ENCODE data around the gene TBL1XR1.
A peak's percentile ranks its signal among the peaks of the same experiment; 100 is the strongest.
"Not testable (repeated sequence)": the region's sequence is repeated elsewhere in the genome, so short reads cannot be mapped to it uniquely, and the experiment has no call there.

Gene TBL1XR1

GRCh38 chr3:177190756-177191681 is 6.3 kb downstream of the TBL1XR1 start:
- Histone ChIP-seq H3K27ac (ENCODE audit: low read depth, low read length, poor library complexity, severe bottlenecking) (peak overlapping the region; percentile 2), H3K9ac (ENCODE audit: low read length) (no peak overlapping the region), H2AFZ (ENCODE audit: low read length) (no peak overlapping the region), H3K4me2 (ENCODE audit: low read length) (peak overlapping the region; percentile 38), H3K9me2 (ENCODE audit: low read depth, low read length) (no peaks in the 10 kb centered on the region), H4K20me1 (ENCODE audit: insufficient read depth, low read length) (peaks cover 2% of the 10 kb centered on the region; the same call in 1 of the 2 replicates), H3K79me2 (ENCODE audit: insufficient read depth, low read length) (peaks cover 100% of the 10 kb centered on the region), H3K27me3 (ENCODE audit: insufficient read depth, low read length) (no peaks in the 10 kb centered on the region), H3F3A (ENCODE audit: insufficient read depth, low read length) (no peaks in the 10 kb centered on the region), H3K9me3 (ENCODE audit: low read length) (no peaks in the 10 kb centered on the region), H3K4me1 (ENCODE audit: insufficient read depth, low read length, severe bottlenecking) (peaks cover 55% of the 10 kb centered on the region), H3K36me3 (ENCODE audit: insufficient read depth, low read length) (peaks cover 41% of the 10 kb centered on the region), H3K4me3 (ENCODE audit: low read depth, low read length, poor library complexity, severe bottlenecking) (no peak overlapping the region)
- TF ChIP-seq CTCF (IDR thresholded peaks at IDR 0.05; ENCODE audit: low read length): no peak

DNA sequence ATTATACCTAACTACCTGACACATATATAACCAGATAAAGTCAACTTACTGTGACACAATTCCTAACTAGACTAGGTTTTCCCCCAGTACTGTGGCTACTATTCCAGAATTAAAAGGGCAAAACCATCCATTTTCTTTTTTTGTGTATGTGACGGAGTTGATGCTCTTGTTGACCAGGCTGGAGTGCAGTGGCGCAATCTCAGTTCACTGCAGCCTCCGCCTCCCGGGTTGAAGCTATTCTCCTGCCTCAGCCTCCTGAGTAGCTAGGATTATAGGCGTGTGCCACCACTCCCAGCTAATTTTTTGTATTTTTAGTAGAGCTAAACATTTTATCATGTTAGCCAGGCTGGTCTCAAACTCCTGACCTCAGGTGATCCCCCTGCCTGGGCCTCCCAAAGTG is 7.1 kb downstream of the TBL1XR1 start:
- H3F3A ChIP-seq (ENCODE audit: insufficient read depth, low read length); H4K20me1 ChIP-seq (ENCODE audit: insufficient read depth, low read length); H3K9ac ChIP-seq (ENCODE audit: low read length); H3K9me3 ChIP-seq (ENCODE audit: low read length); H3K27me3 ChIP-seq (ENCODE audit: insufficient read depth, low read length); H3K4me2 ChIP-seq (ENCODE audit: low read length); H3K4me3 ChIP-seq (ENCODE audit: low read depth, low read length, poor library complexity, severe bottlenecking); H2AFZ ChIP-seq (ENCODE audit: low read length); H3K9me2 ChIP-seq (ENCODE audit: low read depth, low read length); H3K27ac ChIP-seq (ENCODE audit: low read depth, low read length, poor library complexity, severe bottlenecking): not testable (repeated sequence)
- peaks cover 34% of the 10 kb centered on the region for H3K36me3 ChIP-seq (ENCODE audit: insufficient read depth, low read length)
- peaks cover 100% of the 10 kb centered on the region for H3K79me2 ChIP-seq (ENCODE audit: insufficient read depth, low read length)
- H3K4me1 ChIP-seq (ENCODE audit: insufficient read depth, low read length, severe bottlenecking): peaks cover 64% of the 10 kb centered on the region

GRCh38 chr3:177188325-177188724 is 9.0 kb downstream of the TBL1XR1 start:
- not testable (repeated sequence) for H3K9me3 ChIP-seq (ENCODE audit: low read length); H2AFZ ChIP-seq (ENCODE audit: low read length); H3K4me2 ChIP-seq (ENCODE audit: low read length); H4K20me1 ChIP-seq (ENCODE audit: insufficient read depth, low read length); H3K9ac ChIP-seq (ENCODE audit: low read length); H3K4me3 ChIP-seq (ENCODE audit: low read depth, low read length, poor library complexity, severe bottlenecking); H3K27ac ChIP-seq (ENCODE audit: low read depth, low read length, poor library complexity, severe bottlenecking); H3F3A ChIP-seq (ENCODE audit: insufficient read depth, low read length); H3K27me3 ChIP-seq (ENCODE audit: insufficient read depth, low read length); H3K9me2 ChIP-seq (ENCODE audit: low read depth, low read length)
- peaks cover 65% of the 10 kb centered on the region for H3K4me1 ChIP-seq (ENCODE audit: insufficient read depth, low read length, severe bottlenecking)
- H3K79me2 ChIP-seq (ENCODE audit: insufficient read depth, low read length): peaks cover 100% of the 10 kb centered on the region
- H3K36me3 ChIP-seq (ENCODE audit: insufficient read depth, low read length): peaks cover 18% of the 10 kb centered on the region

GRCh38 chr3:177186306-177186705 is 11.0 kb downstream of the TBL1XR1 start:
- no peaks in the 10 kb centered on the region for H3K9me3 ChIP-seq (ENCODE audit: low read length)
- H3K27me3 ChIP-seq (ENCODE audit: insufficient read depth, low read length): no peaks in the 10 kb centered on the region
- TF ChIP-seq EZH2 (IDR thresholded peaks at IDR 0.05; ENCODE audit: borderline replicate concordance, low read length) (no peak), CTCF (IDR thresholded peaks at IDR 0.05; ENCODE audit: low read length) (no peak)
- no peak overlapping the region for H3K9ac ChIP-seq (ENCODE audit: low read length)
- H4K20me1 ChIP-seq (ENCODE audit: insufficient read depth, low read length): peaks cover 2% of the 10 kb centered on the region
- H2AFZ ChIP-seq (ENCODE audit: low read length): no peak overlapping the region
- peaks cover 67% of the 10 kb centered on the region for H3K4me1 ChIP-seq (ENCODE audit: insufficient read depth, low read length, severe bottlenecking)
- no peak overlapping the region for H3K4me3 ChIP-seq (ENCODE audit: low read depth, low read length, poor library complexity, severe bottlenecking)
- H3K79me2 ChIP-seq (ENCODE audit: insufficient read depth, low read length): peaks cover 100% of the 10 kb centered on the region
- no peaks in the 10 kb centered on the region for H3F3A ChIP-seq (ENCODE audit: insufficient read depth, low read length)
- peak overlapping the region; percentile 18; the same call in 1 of the 2 replicates for H3K4me2 ChIP-seq (ENCODE audit: low read length)
- no peak overlapping the region for H3K27ac ChIP-seq (ENCODE audit: low read depth, low read length, poor library complexity, severe bottlenecking)
- H3K36me3 ChIP-seq (ENCODE audit: insufficient read depth, low read length): peaks cover 9% of the 10 kb centered on the region
- H3K9me2 ChIP-seq (ENCODE audit: low read depth, low read length): no peaks in the 10 kb centered on the region

Data from OCI-LY1 (cell line).